ENCODE data around the gene C12orf56. TPM values are rescaled to one million over a fixed set of nuclear protein-coding genes. Genes with fewer than 3 reads are reported as not detected.
"Not testable (repeated sequence)": the region's sequence is repeated elsewhere in the genome, so short reads cannot be mapped to it uniquely, and the experiment has no call there.

C12orf56 gene
- total and polyA plus RNA-seq, 4 donors, result 0.08 to 0.47 (median 0.24) TPM; not detected in 1

GRCh38 chr12:64319540-64320225 lies 70.9 kb downstream of the C12orf56 start:
- not testable (repeated sequence) for H3K27ac ChIP-seq (ENCODE audit: low read depth in 1 of 2, low read length in 2 of 2); DNase-seq (ENCODE audit: low spot score); H3K27me3 ChIP-seq (ENCODE audit: control insufficient read depth in 4 of 4, insufficient read depth in 4 of 4, low read length in 3 of 4); H3K4me1 ChIP-seq (ENCODE audit: control insufficient read depth in 4 of 4, insufficient read depth in 4 of 4, low read length in 3 of 4); H3K36me3 ChIP-seq (ENCODE audit: control insufficient read depth in 4 of 4, insufficient read depth in 3 of 4, low read depth in 1 of 4, low read length in 3 of 4); H3K4me3 ChIP-seq (ENCODE audit: low read depth in 1 of 3, low read length in 3 of 3); H3K9me3 ChIP-seq (ENCODE audit: control insufficient read depth in 4 of 4, low read length in 3 of 4); H3K9ac ChIP-seq (ENCODE audit: low read depth in 1 of 2, low read length in 2 of 2)
- WGBS, result 94% methylated on average over 23 of the region's 23 CpGs

GRCh38 chr12:64318605-64319004 lies 72.0 kb downstream of the C12orf56 start:
- H3K27me3 ChIP-seq (ENCODE audit: control insufficient read depth in 4 of 4, insufficient read depth in 4 of 4, low read length in 3 of 4), result no peaks in the 10 kb centered on the region
- no peak overlapping the region for H3K4me3 ChIP-seq (ENCODE audit: low read depth in 1 of 3, low read length in 3 of 3)
- no peak overlapping the region for H3K9ac ChIP-seq (ENCODE audit: low read depth in 1 of 2, low read length in 2 of 2)
- H3K9me3 ChIP-seq (ENCODE audit: control insufficient read depth in 4 of 4, low read length in 3 of 4), result no peaks in the 10 kb centered on the region
- DNase-seq (ENCODE audit: low spot score), result no peak
- H3K4me1 ChIP-seq (ENCODE audit: control insufficient read depth in 4 of 4, insufficient read depth in 4 of 4, low read length in 3 of 4), result no peaks in the 10 kb centered on the region
- TF ChIP-seq HNF4A (conservative IDR thresholded peaks at IDR 0.05) (no peak), RAD21 (IDR thresholded peaks at IDR 0.05) (no peak), CTCF (IDR thresholded peaks at IDR 0.05; ENCODE audit: low read depth, low read length, missing input control) (no peak), RXRA (IDR thresholded peaks at IDR 0.05) (no peak), GABPA (IDR thresholded peaks at IDR 0.05 in 1 of 2, conservative IDR thresholded peaks at IDR 0.05 in 1 of 2) (no peak), NR2F2 (IDR thresholded peaks at IDR 0.05) (no peak), ATF3 (IDR thresholded peaks at IDR 0.05) (no peak), MAX (IDR thresholded peaks at IDR 0.05) (no peak), EGR1 (IDR thresholded peaks at IDR 0.05; ENCODE audit: low read depth in 2 of 2) (no peak), FOXA2 (IDR thresholded peaks at IDR 0.05) (no peak)
- H3K36me3 ChIP-seq (ENCODE audit: control insufficient read depth in 4 of 4, insufficient read depth in 3 of 4, low read depth in 1 of 4, low read length in 3 of 4), result no peaks in the 10 kb centered on the region
- H3K27ac ChIP-seq (ENCODE audit: low read depth in 1 of 2, low read length in 2 of 2), result no peak overlapping the region
- 49% methylated on average over 3 of the region's 3 CpGs for WGBS

- no peaks in the 10 kb centered on the region for H3K27me3 ChIP-seq (ENCODE audit: control insufficient read depth in 4 of 4, insufficient read depth in 4 of 4, low read length in 3 of 4)
- 88% methylated on average over 4 of the region's 4 CpGs for WGBS
- no peak for DNase-seq (ENCODE audit: low spot score)
These were observed 78.7 kb downstream of the C12orf56 start for GRCh38 chr12:64311877-64312276.

More at GRCh38 chr12:64311877-64312276, 78.7 kb downstream of the C12orf56 start:
- Histone ChIP-seq H3K4me3 (ENCODE audit: low read depth in 1 of 3, low read length in 3 of 3) (no peak overlapping the region), H3K4me1 (ENCODE audit: control insufficient read depth in 4 of 4, insufficient read depth in 4 of 4, low read length in 3 of 4) (no peaks in the 10 kb centered on the region), H3K9me3 (ENCODE audit: control insufficient read depth in 4 of 4, low read length in 3 of 4) (no peaks in the 10 kb centered on the region), H3K9ac (ENCODE audit: low read depth in 1 of 2, low read length in 2 of 2) (no peak overlapping the region), H3K27ac (ENCODE audit: low read depth in 1 of 2, low read length in 2 of 2) (no peak overlapping the region), H3K36me3 (ENCODE audit: control insufficient read depth in 4 of 4, insufficient read depth in 3 of 4, low read depth in 1 of 4, low read length in 3 of 4) (no peaks in the 10 kb centered on the region)
- TF ChIP-seq ZBTB33 (IDR thresholded peaks at IDR 0.05) (no peak), HNF4A (conservative IDR thresholded peaks at IDR 0.05) (no peak), TAF1 (conservative IDR thresholded peaks at IDR 0.05) (no peak), ATF3 (IDR thresholded peaks at IDR 0.05) (no peak), SP1 (IDR thresholded peaks at IDR 0.05) (no peak), RXRA (IDR thresholded peaks at IDR 0.05) (no peak), JUND (IDR thresholded peaks at IDR 0.05) (no peak)
